ENCODE results near the gene BTNL9.

Gene BTNL9

DNA sequence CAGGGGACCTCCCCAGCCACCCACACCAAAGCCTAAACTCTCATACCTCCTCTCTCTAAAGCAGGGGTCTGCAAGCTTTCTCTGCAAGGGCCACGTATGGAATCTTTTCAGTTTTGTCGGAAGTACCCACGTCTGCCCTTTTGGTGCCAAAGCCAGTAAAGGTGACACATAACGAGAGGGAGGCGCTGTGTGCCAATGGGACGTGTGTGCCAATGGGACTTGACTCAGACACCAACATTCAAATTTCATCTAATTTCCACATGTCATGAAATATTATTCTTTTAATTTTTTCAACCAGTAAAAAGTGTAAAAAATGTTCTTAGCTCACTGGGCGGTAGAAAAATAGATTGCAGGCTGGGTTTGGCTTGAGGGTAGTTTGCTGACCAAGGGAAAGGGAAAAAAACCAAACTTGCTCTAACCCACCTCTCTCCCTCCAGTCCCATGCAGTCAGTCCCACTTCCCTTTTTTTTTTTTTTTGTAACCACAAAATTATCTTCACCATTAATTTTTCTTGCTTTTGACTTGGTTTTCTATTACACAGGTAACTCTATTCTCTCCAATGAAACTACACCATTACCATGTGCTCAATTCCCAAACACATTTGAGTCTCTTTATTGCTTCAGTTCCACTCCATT, 65.4 kb downstream of the BTNL9 start:
- TF ChIP-seq ZNF274 (IDR thresholded peaks at IDR 0.05; ENCODE audit: low read depth, low read length) = no peak
- no peak for TF ChIP-seq YY1 (IDR thresholded peaks at IDR 0.05; ENCODE audit: insufficient read depth, insufficient read length)
- TF ChIP-seq SUZ12 (IDR thresholded peaks at IDR 0.05; ENCODE audit: extremely low read depth, insufficient read depth, insufficient read length) = no peak
- no peak for DNase-seq (ENCODE audit: low read depth, low spot score)
- H3K27me3 ChIP-seq (ENCODE audit: insufficient read depth, insufficient read length) = peaks cover 2% of the 10 kb centered on the region
- H3K4me1 ChIP-seq (ENCODE audit: insufficient read depth, insufficient read length) = peaks cover 7% of the 10 kb centered on the region
- no peak overlapping the region for H3K9ac ChIP-seq (ENCODE audit: insufficient read length, low read depth)
- H3K9me3 ChIP-seq (ENCODE audit: insufficient read depth, low read length) = no peaks in the 10 kb centered on the region
- H3K4me3 ChIP-seq (ENCODE audit: insufficient read length, low read depth) = no peak overlapping the region
- H3K36me3 ChIP-seq (ENCODE audit: insufficient read depth, insufficient read length, low read length) = no peaks in the 10 kb centered on the region

DNA sequence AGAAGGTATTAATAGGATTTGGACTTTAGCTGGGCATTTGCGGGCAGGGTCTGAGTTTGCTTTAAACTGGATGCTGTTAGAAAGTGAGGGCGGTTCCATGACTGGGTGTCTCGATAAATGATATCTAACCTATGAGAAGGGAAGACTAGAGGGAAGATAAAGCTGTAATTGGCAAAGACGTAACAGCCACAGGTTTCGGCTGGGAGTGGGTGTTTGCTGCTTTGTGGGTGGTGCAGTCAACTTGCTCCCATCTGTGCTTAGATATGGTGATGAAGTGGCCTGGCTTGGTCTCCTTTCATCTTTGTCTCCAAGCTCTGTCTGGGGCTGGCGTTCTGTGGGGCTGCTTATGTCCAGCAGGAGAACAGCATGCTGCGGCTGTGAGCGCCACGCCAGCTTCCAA, 67.6 kb downstream of the BTNL9 start:
- Histone ChIP-seq H3K4me1 (ENCODE audit: insufficient read depth, insufficient read length) (peaks cover 7% of the 10 kb centered on the region), H3K36me3 (ENCODE audit: insufficient read depth, insufficient read length, low read length) (no peaks in the 10 kb centered on the region), H3K4me3 (ENCODE audit: insufficient read length, low read depth) (no peak overlapping the region), H3K27me3 (ENCODE audit: insufficient read depth, insufficient read length) (peaks cover 2% of the 10 kb centered on the region), H3K9ac (ENCODE audit: insufficient read length, low read depth) (no peak overlapping the region), H3K9me3 (ENCODE audit: insufficient read depth, low read length) (no peaks in the 10 kb centered on the region)
- no peak for DNase-seq (ENCODE audit: low read depth, low spot score)
- TF ChIP-seq SUZ12 (IDR thresholded peaks at IDR 0.05; ENCODE audit: extremely low read depth, insufficient read depth, insufficient read length) (no peak), YY1 (IDR thresholded peaks at IDR 0.05; ENCODE audit: insufficient read depth, insufficient read length) (no peak), ZNF274 (IDR thresholded peaks at IDR 0.05; ENCODE audit: low read depth, low read length) (no peak)

- Histone ChIP-seq H3K4me3 (ENCODE audit: insufficient read length, low read depth) (no peak overlapping the region), H3K9me3 (ENCODE audit: insufficient read depth, low read length) (no peaks in the 10 kb centered on the region), H3K36me3 (ENCODE audit: insufficient read depth, insufficient read length, low read length) (no peaks in the 10 kb centered on the region), H3K4me1 (ENCODE audit: insufficient read depth, insufficient read length) (peaks cover 7% of the 10 kb centered on the region), H3K9ac (ENCODE audit: insufficient read length, low read depth) (no peak overlapping the region), H3K27me3 (ENCODE audit: insufficient read depth, insufficient read length) (peaks cover 2% of the 10 kb centered on the region)
- no peak for TF ChIP-seq YY1 (IDR thresholded peaks at IDR 0.05; ENCODE audit: insufficient read depth, insufficient read length)
- no peak for TF ChIP-seq ZNF274 (IDR thresholded peaks at IDR 0.05; ENCODE audit: low read depth, low read length)
- no peak for TF ChIP-seq SUZ12 (IDR thresholded peaks at IDR 0.05; ENCODE audit: extremely low read depth, insufficient read depth, insufficient read length)
- no peak for DNase-seq (ENCODE audit: low read depth, low spot score)
Observed at GRCh38 chr5:181108578-181109165, 68.6 kb downstream of the BTNL9 start.

- H3K9me3 ChIP-seq (ENCODE audit: insufficient read depth, low read length) = no peaks in the 10 kb centered on the region
- H3K27me3 ChIP-seq (ENCODE audit: insufficient read depth, insufficient read length) = peaks cover 2% of the 10 kb centered on the region
- H3K4me1 ChIP-seq (ENCODE audit: insufficient read depth, insufficient read length) = peaks cover 7% of the 10 kb centered on the region
- H3K9ac ChIP-seq (ENCODE audit: insufficient read length, low read depth) = no peak overlapping the region
- no peak overlapping the region for H3K4me3 ChIP-seq (ENCODE audit: insufficient read length, low read depth)
- DNase-seq (ENCODE audit: low read depth, low spot score) = no peak
- no peak for TF ChIP-seq ZNF274 (IDR thresholded peaks at IDR 0.05; ENCODE audit: low read depth, low read length)
- no peak for TF ChIP-seq SUZ12 (IDR thresholded peaks at IDR 0.05; ENCODE audit: extremely low read depth, insufficient read depth, insufficient read length)
- TF ChIP-seq YY1 (IDR thresholded peaks at IDR 0.05; ENCODE audit: insufficient read depth, insufficient read length) = no peak
- H3K36me3 ChIP-seq (ENCODE audit: insufficient read depth, insufficient read length, low read length) = no peaks in the 10 kb centered on the region
Observed at GRCh38 chr5:181109489-181110013, 69.5 kb downstream of the BTNL9 start.

DNA sequence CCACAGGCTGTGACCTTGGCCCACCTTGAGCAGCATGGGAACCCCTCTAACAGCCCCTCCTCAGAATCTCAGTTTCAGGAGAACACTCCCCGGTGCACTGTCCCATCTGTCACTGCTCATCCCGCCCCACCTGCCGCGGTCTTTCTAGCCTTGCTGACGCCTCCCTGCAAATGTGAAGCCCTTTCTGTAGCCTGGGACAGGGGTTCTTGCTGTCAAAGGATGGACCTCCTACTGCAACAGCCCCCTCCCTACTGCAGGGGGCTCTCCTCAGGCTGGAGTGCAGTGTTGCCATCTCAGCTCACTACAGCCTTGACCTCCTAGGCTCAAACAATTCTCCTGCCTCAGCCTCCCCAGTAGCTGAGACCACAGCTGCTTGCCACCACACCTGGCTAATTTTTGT, 70.9 kb downstream of the BTNL9 start:
- no peak for DNase-seq (ENCODE audit: low read depth, low spot score)
- H3K9me3 ChIP-seq (ENCODE audit: insufficient read depth, low read length) = no peaks in the 10 kb centered on the region
- H3K4me1 ChIP-seq (ENCODE audit: insufficient read depth, insufficient read length) = peaks cover 7% of the 10 kb centered on the region
- no peak overlapping the region for H3K9ac ChIP-seq (ENCODE audit: insufficient read length, low read depth)
- no peak overlapping the region for H3K4me3 ChIP-seq (ENCODE audit: insufficient read length, low read depth)
- H3K27me3 ChIP-seq (ENCODE audit: insufficient read depth, insufficient read length) = no peaks in the 10 kb centered on the region
- TF ChIP-seq ZNF274 (IDR thresholded peaks at IDR 0.05; ENCODE audit: low read depth, low read length) (no peak), SUZ12 (IDR thresholded peaks at IDR 0.05; ENCODE audit: extremely low read depth, insufficient read depth, insufficient read length) (no peak), YY1 (IDR thresholded peaks at IDR 0.05; ENCODE audit: insufficient read depth, insufficient read length) (no peak)
- no peaks in the 10 kb centered on the region for H3K36me3 ChIP-seq (ENCODE audit: insufficient read depth, insufficient read length, low read length)

All from NT2/D1 (cell line).